Raji (cell line): ENCODE measurements around the gene KCNH3.

Experiments
- POLR2A ChIP-seq: IDR thresholded peaks from 2 replicates; pipeline ENCODE4 v1.6.1; 2011; ENCODE audit warnings: low read depth, low read length, control low read depth; ENCODE audit not compliant: insufficient read depth

KCNH3 gene

DNA sequence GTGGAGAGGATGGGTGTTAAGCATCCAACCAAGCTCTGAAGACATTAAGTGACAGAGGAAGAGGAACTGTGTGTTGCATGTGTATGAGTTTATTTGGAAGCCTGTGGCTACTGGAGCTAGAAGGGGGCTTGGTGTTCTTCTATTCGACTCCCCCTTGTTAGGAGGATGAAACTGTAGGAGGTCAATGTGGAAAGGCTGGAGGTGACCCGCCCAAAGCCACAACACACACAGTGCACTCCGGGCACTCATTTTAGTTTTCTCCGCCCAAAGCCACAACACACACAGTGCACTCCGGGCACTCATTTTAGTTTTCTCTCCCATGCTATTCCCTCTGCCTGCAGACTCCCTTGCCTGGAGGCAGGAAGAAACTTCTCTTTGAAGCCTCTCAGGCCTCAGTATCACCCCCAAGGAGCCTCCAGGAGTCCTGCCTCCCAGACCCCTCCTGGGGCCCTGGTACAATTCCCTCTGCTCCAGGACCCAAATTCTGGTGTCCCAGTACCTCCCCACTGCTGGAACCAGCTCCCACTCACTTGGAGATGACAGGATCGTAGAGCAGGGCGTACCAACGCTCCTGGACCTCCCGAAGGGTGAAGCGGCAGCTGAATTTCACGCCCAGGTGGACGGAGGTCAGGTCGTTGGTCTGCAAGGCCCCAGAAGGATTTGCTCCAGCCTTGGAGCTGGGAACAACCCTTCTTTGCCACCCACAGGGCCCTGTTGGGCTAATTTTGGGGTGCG, 25.3 kb downstream of the KCNH3 start:
- TF ChIP-seq POLR2A: no peak

- no peak for TF ChIP-seq POLR2A
These were observed 26.0 kb downstream of the KCNH3 start for GRCh38 chr12:49564686-49565405.

GRCh38 chr12:49565406-49566265, 26.8 kb downstream of the KCNH3 start:
- TF ChIP-seq POLR2A: no peak

GRCh38 chr12:49566361-49566760, 27.5 kb downstream of the KCNH3 start:
- no peak for TF ChIP-seq POLR2A

DNA sequence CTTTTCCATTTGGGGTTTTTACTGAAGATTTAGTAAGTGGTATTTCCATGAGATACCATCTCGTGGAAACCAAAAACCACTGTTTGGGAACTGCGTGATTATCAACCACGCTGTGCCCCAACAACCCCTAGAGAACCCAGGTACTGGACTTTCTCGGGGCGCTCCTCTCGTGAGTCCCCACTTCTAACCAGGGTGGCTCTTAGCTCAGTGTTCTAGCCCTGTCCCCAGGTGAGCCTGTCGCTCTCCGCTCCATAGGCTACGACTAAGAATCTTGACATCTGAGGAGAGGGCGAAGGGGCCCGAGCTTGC, 28.4 kb downstream of the KCNH3 start:
- no peak for TF ChIP-seq POLR2A

GRCh38 chr12:49567611-49568441, 29.0 kb downstream of the KCNH3 start, which contains the start of gene MCRS1:
Gene MCRS1 (minus strand): TSS chr12:49568142. CDS start chr12:49566731, 1,411 bp downstream.
- TF ChIP-seq POLR2A: peak; percentile 80

GRCh38 chr12:49568442-49569162, 29.8 kb downstream of the KCNH3 start:
- TF ChIP-seq POLR2A: no peak

GRCh38 chr12:49577589-49578315, 38.9 kb downstream of the KCNH3 start:
- TF ChIP-seq POLR2A: no peak

GRCh38 chr12:49578471-49579112, 39.8 kb downstream of the KCNH3 start:
- no peak for TF ChIP-seq POLR2A

DNA sequence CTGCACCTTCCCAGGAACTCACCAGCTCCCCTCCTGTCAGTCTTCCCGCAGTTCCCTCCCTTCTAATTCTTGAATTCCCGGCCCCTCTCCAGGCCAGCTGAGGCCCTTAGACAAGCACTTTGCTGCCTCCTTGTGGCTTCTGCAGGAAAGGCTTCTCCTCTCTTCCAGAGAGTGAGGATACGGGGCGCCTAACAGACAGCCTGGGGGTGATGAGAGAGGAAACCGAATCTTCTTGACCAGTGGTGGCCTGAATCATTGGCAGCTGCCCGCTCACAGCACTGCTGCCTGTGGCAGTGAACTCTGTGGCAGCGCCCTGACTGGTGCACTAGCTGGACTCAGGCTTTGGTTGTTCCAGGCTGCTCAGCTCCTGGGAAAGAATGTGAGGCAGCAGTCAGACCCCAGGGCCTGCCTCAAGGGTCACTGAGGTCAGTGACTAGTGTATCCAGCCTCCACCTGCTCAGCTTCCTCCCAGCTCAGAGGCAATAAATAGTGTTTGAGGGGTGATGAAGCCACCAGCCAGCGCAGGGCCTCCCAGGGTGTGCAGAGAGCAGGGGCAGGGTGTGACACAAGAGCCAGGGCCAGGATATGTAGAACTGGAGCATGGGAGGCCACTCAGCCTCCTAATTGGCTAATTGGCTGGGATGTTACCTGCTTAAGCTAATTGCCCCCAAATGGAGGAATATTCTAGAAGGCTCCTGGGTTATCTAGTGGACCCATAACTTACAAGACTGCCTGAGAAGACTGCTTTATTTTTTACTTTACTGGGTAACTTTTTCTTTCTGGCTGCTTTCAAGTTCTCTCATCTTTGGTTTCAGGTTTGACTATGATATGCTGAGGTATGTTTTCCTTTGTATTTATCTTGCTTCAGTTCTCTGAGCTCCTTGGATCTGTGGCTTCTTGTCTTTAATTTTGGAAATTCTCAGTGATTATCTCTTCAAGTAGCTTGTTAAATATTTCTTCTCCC, 42.0 kb downstream of the KCNH3 start:
- no peak for TF ChIP-seq POLR2A

DNA sequence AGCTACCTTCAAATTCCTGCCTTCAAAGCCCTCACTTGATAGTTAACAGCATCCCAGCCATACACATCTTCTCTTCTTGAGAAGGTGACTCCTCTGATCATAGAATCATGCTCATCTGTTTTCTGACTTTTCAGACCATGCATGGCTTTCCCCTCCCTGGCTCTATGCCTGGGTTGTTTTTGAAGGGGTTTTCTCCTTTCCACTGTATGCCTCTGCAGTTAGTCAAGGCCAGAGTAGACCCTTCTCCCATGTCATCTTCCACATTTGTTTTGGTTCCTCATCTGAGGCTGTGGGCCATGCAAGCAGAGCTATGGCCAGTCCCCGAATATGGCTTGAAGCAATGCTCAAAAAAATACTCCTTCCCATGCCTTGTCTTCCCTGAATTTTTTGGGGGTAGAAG, 43.4 kb downstream of the KCNH3 start:
- no peak for TF ChIP-seq POLR2A

DNA sequence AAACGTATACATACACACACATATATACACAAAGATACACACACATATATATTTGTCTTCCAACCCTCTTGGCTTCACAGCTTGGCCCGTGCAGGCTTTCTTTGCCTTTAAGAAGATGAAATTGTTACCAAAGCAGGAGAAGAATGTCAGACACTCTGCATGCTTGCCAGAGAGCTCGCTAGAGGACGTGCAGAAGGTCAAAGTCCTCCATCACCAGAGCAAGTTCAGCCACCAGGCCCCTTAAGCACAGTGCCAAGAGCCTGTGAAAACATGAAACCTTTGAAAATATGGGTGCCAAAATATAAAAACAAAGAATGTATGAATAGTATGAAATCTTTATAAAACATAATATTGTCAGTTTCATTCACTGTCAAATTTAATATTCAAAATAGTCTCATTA, 44.0 kb downstream of the KCNH3 start:
- TF ChIP-seq POLR2A: no peak
